Measurements from ENCODE around the gene CEP70.
"Not testable (repeated sequence)": the region's sequence is repeated elsewhere in the genome, so short reads cannot be mapped to it uniquely, and the experiment has no call there.

CEP70 gene

DNA sequence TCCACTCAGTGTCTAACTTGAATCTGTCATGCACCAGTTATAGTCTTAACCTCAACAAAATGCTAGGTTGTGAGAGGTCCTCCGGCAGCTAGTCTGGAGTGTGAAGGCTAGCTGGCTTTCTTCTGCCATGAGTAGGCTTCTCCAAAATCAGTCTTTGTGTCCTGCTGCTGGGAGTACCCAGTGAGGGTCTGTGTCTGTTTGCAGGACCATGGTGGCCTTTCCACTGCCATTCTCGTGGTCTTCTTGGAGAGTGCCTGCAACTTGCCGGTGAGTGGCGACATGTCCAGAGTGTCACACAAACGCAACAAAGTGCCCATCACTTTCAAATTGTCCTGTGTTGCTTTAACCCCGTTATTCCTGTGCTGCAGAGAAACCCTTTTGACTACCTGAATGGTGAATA is 125.6 kb downstream of the CEP70 start:
- DNase-seq = no peak

DNA sequence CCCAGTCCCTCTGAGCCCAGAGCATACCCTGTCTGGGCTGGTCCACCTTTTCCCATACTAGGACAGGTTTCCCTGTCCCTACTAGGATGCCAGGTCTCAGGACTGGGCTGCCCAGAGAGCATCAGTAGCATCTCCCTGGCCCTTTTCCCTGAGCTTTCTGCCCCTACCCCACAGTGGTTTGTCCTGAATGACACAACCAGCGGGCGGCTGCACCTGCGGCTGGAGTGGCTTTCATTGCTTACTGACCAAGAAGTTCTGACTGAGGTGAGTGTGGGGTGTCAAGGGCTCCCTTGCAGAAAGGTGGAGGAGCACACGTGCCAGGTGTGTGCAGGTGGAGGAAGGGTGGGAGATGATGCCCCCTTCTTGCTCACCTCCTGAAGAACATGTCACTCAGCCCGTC is 126.1 kb downstream of the CEP70 start:
- no peak for DNase-seq

DNA sequence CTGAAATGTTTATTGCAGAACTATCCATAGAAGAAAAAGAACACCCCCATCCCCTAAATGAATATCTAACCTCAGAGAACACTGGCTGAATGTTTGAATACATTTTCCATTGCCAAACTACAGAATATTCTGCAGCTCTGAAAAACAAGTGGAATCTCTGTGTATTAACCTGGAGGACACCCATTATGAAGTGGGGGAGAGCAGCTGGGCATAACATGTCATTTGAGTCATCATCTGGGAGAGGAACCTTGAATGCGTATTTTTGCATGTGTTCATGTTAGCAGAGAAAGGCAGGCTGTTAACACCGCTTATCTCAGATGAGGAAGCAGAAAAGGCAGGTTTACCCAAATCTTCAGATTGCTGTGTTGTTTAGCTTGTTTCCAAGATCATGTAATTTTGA is 128.1 kb downstream of the CEP70 start:
- DNase-seq = no peak

DNA sequence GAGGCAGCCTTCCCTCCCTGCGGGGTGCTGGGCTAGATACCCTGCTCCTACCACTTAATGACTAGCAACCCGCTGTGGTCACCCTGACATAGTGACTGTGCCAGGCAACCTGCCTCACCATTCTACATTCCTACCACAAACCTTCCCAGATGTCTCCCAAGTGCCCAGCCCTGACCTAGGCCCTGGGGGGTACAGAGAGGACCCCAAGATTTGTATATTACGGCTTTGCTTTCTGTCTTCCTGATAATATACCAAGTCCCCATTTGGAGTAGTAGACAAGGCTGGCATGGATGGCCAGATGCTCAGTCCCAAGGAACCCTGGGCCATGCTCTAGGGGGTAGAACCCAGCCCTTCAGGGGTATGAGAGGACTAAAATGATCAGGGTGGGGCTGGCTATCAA is 128.6 kb downstream of the CEP70 start:
- no peak for DNase-seq

DNA sequence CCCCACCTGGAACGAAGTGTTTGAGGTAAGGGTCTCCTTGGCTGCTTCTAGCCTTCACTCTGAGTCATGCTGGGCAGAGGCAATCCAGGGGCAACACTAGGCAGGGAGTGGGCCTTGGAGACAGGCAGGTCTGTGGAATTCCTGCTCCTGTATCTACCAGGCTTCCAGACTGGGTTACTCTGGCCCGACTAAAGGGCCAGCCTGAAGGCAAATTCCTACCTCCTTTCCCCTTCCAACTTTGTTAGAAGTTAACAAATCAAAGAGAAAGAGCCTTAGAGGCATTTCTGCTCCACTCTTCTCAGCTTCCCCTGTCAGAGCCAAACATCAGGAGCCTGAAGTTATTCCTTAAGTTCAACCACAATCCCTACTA is 129.6 kb downstream of the CEP70 start:
- no peak for DNase-seq

DNA sequence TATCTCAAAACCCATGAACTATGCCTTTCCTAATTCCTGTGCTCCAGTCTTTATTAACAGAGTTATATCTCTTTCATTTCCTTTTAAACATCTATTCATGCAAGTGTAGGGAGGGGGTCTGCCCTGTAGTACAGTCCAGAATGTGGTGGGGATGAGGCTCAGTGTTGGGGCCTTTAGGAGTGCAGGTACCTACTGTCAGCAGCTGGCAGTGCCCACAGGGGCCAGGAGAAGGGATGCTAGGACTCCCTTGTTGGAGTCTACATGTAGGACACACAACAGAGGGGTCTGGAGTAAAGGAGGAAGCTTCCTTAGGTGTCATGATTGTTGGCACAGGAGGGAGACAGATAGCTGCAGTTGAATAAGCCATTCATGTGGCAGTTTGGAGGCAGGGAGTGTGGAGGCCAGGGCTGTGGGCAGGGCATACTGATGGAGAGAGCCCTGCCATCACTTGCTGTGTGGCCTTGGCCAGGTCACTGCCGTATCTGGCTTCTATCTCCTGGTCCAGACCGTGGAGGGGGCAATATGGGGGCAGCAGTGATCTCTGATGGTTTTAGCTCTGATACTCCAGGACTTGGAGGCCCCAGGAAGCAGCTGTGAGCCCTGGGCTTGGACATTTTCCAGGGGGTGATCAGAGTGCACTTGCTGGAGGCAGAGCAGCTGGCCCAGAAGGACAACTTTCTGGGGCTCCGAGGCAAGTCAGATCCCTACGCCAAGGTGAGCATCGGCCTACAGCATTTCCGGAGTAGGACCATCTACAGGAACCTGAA is 130.2 kb downstream of the CEP70 start:
- no peak for DNase-seq

DNA sequence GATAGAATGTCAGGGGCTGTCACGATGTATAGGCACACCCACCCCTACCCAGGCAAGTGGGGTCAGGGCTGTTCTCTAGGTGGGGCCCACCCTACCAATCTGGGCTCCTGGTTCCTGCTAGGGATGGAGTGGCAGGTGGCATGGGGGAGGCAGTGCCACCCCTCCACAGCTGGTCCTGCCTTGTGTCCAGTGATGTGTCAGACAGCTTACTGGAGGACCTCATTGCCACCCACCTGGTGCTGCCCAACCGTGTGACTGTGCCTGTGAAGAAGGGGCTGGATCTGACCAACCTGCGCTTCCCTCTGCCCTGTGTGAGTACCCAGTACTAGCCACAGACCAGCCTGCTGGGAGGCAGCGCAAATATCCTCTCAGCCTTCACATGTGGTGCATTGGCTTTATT is 132.2 kb downstream of the CEP70 start:
- DNase-seq = no peak

DNA sequence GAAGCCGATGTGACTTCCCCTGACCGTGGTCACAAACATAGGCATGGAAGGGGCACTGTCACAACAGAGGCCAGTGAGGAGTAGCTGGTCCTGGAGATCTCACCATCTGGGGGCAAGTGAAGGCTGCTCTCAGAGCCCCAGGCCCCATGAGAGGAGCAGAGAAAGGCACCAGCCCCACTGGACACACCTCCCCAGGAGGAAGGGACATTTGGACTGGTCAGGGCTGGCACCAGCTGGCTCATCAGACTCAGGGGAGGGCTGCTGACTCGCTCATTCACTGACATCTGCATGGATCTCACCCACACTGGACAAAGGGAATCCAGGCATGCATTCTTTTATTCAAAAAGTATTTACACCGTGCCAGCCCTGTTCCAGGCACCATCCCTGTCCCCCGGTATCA is 132.8 kb downstream of the CEP70 start:
- no peak for DNase-seq

DNA sequence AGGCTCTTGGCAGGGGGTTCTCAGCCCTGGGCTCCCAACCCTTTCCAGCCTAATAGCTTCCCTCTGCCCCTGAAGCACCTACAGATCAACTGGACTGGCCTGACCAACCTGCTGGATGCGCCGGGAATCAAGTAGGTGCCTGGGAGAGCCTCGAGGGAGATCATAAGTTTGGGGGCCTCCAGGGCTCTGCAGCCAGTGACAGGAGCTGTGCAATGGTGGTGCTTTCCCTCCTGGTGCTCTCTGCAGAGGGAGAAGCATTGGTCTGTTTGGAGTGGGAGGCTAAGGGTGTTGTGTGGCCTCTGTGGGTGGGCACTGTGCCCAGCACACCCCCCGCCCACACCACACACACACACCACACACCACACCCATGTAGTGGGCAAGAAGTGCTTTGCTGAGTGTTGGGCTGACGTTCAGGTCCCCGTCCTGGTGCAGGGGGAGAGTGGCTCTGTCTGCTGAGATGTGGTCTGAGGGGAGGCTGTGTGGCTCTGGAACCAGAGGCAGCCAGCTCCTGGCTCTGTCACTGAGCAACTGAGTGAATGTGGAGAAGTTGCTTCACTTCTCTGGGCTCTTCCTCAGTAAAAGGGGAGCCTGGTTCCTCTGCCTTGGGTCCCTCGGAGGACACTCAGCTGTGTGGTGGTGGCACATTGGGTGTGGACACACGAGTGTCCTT is 133.4 kb downstream of the CEP70 start:
- DNase-seq = no peak

DNA sequence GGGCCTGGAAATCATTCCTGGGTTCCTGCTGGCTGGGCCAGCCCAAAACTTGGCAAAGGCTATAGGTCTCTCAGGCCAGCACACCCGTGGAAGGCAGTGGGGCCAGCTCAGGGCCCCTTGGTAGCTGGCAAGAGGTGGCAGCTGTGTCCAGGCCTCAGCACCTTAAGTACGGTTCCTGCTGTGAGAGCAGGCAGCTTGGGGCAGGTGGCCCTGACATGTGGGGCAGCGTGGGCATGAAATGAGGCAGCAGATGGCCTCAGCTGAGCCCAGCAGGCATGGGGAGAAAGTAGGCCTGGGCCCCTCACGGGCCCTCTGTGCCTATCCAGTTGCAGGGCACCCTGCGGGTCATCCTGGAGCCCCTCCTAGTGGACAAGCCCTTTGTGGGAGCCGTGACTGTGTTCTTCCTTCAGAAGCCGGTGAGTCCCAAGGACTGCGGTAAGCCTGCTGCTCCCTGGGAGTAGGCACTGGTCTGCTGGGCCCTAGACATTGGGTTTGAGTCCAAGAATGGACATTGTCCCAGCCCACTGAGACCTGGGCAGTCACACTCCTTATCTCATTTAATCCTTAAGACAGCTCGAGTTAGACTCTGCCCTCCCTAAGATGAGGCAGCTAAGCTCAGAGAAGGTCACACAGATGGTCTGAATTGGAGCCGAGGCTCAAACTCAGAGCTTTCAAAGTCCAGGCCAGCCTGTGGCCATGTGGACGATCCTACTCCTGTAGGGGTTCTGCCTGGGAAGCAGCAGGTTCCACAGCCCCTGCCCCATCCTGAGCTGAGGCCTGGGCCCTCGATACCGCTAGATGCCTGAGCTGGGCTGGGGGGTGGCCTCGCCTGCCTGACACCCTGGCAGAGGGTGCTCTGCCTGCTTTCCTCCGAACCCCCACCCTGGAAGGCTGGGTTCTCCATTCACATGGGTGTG is 134.2 kb downstream of the CEP70 start:
- DNase-seq = no peak

DNA sequence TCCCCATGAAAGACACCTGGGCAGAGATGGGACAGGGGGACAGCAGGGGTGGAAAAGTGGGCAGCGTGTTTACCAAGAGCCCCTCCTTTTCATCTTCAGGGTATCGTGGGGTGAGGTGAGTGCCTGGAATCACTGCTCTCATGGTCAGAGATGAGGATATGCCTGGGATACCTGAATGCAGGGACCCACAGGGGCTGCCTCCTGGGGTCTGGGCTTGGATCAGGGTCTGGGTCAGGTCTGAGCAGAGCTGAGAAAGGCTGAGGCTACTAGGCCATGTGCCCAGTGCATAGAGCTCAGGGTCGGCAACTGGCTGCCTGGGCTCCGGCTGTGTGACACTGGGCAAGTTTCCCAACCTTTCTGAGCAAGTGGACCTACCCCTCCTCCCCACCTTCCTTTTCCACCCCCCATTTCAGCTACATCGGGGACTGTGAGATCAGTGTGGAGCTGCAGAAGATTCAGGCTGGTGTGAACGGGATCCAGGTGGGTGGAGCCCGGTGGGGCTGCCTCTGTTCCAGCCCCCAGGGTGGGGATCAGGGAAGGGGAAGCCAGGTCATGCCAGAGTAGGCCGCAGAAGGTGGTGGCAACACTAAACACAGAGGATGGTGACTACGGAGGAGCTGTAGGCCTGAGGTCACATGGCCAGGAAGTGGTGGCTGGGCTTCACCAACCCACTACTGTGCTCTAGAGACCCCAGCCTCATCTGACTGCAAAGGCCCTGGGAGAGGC is 135.1 kb downstream of the CEP70 start:
- DNase-seq = no peak

DNA sequence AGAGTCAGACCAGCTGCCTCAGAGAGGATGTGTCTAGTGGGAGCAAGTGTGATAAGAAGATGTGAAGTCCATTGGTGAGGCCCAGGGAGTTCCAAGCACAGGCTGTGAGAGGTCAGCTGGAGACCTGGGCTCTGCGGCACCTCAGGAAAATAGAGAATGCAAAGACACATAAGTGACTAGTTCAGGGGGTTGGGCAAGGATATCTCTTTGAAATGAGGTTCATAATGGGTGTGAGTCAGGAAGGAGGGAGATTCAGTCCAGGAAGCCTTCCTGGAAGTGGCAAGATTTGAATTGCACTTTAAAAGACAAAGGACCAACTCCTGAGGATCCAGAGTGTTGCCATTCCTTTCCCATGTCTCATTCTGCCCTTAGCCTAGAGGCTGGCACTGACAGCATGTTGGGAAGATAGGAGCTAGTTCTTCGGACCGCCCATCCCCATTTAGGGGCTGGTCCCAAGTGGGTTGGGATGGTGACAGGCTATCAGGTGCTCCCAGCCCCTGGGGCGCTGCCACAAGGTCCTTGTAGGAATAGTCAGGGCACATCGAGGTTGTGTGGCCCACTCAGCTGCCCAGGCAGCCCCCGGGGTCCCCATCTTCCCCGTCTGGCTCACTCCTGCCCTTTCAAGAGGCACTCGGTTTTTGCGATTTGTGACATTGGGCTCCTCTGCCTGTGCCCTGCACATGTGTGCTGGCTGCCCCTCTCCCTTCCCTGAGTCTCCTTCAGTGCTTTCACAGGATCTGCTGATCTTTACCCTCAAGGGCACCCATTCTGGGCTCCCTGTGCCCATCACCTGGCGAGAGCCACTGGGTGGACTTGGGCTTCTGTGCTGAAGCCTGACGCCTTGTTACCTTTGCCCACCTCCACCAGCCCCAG is 136.0 kb downstream of the CEP70 start:
- no peak for DNase-seq

DNA sequence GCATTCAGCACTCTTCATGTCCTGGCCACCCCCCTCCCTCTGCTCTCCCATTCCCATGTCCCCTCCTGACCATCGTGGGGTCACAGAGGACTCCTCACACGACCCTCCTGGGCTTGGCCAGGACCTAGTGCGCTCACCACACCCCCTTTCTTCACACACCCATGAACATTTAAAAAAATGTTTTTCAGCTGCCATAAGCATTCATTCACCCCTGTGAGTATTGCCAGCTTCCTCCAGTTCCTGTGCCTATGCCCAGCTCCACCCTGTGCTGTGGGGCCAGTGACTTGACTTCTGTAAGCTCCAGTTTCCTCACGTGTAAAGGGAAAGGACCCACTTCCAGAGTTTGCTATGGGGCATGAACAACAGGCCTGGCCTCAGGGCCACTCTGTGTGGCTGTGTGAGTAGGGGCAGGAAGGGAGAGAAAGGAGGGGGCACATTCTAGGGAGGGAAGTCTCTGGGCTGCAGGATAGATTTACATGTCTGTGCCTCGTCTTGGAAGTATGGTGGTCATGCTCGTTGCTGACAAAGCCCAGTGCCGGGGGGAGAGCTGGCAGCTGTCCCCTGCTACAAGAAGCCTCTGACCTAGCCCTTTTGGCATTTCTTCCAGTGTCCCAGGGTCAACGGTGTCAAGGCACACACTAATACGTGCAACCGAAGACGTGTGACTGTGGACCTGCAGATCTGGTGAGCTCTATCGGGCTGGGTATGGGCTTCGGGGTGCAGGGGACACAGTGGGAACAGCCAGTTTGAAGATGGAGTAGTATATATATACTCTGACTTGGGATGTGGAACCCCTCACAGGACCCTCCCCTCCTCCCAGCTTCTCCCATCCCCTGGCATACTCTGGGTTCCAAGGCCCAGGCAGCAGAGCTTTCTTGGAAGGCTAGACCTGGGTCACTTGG is 136.8 kb downstream of the CEP70 start:
- DNase-seq = no peak

DNA sequence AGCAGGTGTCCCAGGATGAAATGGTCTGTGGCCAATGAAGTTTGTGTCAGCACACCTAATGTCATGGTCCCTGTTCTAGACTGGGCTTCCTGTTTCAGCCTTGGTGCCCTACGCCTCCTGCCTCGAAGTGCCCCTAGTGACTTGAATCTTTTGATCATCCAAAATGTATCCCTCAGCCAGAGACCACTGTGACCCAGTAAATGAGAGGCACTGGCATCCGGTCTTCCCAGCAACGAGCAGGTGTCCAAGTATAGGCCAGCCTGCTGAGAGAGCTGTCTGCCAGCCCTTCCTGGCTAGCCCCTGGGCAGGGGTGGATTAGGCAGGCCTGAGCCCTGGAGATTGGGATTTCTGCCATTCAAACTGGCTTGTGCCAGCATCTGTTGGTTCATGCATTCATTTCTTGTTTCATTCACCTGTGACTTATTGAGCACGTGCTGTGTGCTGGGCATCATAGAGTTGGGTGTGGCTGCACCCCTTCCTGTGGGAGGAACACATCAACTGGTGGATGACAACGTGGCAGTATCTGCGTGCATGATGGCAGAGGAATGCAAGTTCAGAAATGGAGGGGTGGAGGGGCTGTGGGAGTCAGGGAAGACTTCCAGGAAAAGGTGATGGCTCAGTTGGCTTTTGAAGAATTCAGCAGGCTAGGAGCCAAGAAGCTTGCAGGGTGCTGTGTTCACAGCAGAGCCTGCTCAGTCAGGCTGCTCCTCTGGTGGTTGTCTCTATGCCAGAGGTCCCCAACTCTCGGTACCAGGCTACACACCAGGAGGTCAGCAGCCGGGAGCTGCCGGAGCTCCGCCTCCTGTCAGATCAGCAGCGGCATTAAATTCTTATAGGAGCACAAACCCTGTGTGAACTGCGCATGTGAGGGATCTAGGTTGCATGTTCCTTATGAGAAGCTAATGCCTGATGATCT is 138.0 kb downstream of the CEP70 start:
- DNase-seq = no peak

DNA sequence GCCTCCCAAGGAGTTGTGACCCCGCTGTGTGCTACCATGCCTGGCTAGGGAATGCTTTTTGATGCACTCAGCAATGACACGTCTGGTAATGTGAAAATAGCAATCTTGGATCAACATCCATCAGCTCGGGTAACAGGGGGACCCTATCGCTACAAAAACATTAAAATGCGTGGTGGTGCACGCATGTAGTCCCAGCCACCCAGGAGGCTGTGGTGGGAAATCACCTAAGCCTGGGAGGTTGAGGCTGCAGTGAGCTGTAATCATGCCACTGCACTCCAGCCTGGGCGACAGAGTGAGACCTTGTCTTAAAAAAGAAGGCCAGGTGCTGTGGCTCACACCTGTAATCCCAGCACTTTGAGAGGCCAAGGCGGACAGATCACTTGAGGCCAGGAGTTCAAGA is 140.1 kb downstream of the CEP70 start:
- not testable (repeated sequence) for DNase-seq

DNA sequence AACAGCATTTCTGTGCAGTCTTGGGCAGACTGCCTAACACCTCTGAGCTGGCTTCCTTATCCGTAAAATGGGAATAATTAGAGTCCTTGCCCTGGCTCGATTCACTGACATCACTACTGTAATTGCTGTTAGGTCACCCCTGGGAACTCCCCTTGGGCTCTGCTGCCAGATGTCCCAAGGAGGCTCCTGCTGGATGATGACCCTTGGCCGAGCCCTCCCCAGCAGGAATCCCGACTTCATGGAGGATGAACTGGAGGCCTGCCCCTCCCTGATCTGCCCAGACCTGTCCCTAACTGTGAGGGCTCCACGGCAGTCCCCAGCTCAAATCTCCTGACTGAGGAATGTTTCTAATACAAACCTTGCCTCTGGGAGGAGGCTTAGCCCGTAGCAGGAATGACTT is 141.6 kb downstream of the CEP70 start:
- no peak for DNase-seq

DNA sequence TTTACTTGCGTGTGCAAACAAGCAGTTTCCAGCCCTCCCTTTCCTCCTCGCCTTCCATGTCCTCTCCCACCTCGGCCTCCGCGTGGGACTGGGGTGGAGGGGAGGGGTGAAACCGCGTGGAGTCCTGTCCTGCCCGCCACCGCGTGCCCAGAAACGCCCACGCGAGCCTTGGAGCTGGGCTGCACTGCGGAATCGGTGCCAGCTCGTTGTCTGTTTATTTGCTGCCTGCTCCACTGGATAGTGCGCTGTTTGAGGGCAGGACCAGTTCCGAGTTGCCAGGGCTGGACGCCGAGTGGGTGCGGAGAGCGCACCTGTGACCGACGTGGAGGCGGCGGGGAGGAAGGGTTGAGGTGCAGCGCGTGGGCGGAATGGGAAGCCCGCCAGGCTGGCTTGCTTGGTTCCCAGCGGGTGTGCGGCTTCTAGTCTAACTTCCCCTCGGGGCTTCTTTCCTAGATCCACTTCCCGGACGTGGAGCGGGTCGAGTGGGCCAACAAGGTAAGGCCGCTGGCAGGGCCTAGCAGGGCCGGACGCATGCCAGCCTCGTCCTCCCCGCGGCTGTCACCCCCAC is 142.4 kb downstream of the CEP70 start:
- DNase-seq = no peak

DNA sequence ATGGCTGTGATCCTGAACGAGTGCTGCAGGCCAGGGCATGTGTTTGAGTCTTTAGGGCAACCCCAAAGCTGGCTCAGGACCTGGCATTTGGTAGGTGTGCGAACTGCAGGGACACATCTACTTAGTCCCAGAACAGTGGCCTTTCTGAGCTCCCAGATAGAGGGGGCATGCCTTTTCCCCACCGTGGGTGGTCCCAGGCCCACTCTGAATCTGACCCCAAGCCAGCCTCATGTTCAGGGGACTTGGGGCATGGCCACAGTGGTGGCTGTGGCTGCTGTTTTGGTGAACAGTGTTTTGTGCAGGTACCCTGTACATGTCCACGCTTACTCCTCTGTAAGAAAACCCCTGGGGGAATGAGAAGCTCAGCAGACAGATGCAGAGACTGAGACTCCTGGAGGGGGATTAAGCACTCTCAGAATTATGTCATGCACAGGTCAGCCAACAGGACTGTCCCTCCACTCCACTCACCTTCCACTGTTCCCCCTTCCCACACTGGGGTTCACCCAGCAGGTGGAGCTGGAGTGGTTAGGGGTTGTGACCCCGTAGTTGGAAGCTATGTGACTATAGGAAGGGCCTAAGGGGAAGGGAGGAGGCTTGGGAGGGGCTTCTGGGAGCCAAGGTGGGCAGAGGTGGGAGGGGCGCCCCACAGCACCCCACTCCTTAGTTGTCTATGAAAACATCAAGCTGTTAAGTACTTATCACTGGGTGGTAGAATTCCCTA is 143.2 kb downstream of the CEP70 start:
- no peak for DNase-seq

DNA sequence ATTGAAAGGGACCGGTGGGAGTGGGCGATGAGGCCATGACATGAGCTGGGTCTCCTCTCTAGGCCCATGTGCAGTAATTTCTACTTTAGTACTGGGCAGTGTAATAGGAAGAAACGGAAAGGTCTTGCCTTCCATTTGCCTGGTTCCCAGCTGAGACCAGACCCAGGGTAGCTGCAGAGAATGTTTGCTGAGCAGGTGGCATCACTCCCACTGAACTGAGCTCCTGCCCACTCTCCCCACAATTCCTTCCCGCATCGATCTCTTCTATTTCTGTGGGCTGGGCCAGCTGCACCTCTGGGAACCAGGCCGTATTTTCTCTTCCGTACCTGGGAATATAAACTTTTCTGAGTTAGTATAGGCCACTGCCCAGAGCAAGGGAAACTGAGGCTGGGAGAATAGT is 143.9 kb downstream of the CEP70 start:
- DNase-seq = no peak
